Measurements from ENCODE around the gene KMO.

DNA sequence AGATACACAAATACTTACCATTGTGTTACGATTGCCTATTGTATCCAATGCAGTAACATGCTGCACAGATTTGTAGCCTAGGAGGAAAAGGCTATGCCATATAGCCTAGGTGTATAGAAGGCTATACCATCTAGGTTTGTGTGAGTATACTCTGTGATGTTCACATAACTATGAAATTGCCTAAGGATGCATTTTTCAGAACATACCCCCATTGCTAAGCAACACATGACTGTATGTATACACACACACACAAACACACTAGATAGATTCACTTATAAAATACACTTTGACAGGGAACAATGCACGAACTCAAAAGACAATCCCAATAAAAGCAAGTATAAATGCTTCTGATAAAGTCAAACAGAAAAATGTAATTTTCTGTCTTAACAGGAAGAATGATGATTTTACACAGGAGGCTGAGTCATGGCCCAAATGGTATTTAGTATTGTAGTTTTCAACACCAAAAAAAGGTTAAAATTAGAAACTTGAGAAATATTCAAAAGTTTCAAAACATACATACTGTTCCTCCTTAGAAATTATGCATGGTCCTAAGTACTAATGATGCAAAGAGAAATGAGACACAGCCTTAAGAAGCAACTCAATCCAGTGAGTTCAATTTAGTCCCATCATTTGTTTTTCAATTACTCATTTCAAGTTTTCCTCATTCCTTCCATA is 24.9 kb upstream of the KMO start:
- no peak for TF ChIP-seq POLR2AphosphoS5 (IDR thresholded peaks at IDR 0.05; ENCODE audit: borderline replicate concordance, low read depth, low read length)
- TF ChIP-seq EZH2 (IDR thresholded peaks at IDR 0.05): no peak
- no peak for TF ChIP-seq FOXP2 (optimal IDR thresholded peaks at IDR 0.05; ENCODE audit: control extremely low read depth, extremely low read length, insufficient read depth)

All from SK-N-MC (cell line).